Fibroblast of peridontal ligament (primary cell): ENCODE data around the gene GLT6D1.

Experiments used
- DNase-seq: peaks from one replicate; pipeline ENCODE4 v3.0.0-alpha.2; 2010; ENCODE audit errors: extremely low read depth

The GLT6D1 gene

GRCh38 chr9:135584371-135584770, 55.0 kb downstream of the GLT6D1 start:
- no peak for DNase-seq

GRCh38 chr9:135583688-135584011, 55.7 kb downstream of the GLT6D1 start:
- no peak for DNase-seq

- no peak for DNase-seq
These were observed 56.2 kb downstream of the GLT6D1 start for GRCh38 chr9:135582966-135583687.

GRCh38 chr9:135582541-135582940, 56.8 kb downstream of the GLT6D1 start:
- no peak for DNase-seq

- no peak for DNase-seq
These were observed 57.5 kb downstream of the GLT6D1 start for GRCh38 chr9:135581636-135582426.

DNA sequence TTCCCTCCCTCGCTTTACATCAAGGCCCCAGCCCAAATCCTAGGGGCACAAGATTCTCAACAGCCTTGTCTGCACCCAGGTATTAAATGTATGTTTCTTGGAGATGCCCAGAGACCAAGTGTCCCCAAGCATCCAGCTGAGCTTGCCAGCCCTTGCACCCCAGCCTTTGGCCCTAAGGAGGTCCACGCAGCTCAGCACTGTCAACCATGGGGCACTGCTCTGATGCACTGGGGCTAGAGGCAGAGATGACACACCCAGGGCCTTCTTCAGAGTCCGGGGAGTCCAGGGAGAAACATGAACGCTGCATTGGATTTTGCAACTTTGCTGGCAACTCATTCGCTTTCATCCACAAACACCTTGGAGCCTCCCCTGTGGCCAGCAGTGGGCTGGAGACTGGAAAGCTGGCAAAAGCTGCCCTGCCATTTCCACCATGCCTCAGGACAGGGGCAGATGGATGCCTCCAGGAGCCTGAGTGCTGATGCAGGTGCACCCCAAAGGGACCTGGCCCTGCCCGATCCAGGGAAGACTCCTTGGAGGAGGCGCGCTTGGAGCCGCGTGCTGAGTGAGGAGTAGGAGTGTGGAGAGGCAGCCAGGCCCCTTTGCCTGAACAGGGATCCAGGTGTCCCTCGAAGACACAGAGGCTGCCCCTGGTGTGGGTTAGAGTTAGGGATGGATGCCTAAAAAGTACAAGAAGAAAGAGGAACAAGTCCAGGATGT, 58.5 kb downstream of the GLT6D1 start:
- DNase-seq, result no peak

DNA sequence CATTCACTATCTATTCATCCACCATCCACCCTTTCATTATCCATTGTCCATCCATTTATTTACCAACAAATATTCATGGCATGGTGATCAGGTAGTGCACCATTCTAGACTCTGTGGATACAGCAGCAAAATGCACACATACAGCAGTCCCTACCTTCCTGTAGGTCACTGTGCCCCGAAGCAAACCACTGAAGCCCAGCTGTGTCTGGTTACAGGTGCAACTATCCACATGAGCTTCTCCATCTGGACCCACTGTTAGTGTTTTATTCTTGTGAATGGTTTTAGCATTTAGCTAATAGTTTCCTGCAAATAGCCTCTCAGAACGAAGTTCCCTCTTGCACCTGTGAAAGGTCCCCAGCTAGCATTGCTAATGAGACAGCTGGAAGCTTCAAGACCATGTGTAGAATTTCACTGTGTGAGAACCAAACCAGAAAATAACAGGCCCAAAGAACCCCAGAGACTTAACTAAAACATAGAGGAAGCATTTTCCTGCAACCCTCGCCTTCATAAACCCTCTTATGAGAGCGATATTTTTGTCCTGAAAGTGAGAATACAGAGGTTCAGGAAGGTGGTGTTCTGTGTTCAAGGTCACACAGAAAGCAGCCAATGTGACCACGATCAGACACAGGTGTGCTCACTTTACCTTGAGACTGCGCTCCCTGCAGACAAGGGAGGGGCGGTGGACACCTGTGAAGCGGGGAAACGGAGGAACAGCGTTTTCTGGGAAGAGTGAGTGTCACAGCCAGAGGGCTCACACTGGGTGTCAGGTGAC, 59.3 kb downstream of the GLT6D1 start:
- no peak for DNase-seq

DNA sequence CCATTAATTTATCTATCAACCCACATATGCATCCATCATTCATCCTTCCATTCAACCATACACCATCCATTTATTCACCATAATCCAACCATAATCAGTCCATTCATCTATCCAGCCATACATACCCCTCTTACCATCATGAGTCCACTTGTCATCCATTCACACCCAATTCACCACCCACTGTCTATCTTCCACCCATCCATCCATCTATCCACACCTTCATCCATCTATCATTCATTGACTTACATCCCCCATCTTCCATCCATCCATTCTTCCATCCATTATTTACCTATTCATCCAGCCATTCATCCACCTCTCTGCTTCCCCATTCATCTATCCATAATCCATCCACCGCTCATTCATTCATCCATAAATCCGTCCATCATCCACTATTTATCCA, 60.0 kb downstream of the GLT6D1 start:
- DNase-seq, result no peak

- no peak for DNase-seq
These were observed 62.1 kb downstream of the GLT6D1 start for GRCh38 chr9:135577256-135577655.

GRCh38 chr9:135575995-135576631, 63.2 kb downstream of the GLT6D1 start:
- no peak for DNase-seq

- no peak for DNase-seq
These were observed 64.4 kb downstream of the GLT6D1 start for GRCh38 chr9:135574943-135575342.

- DNase-seq, result no peak
These were observed 65.0 kb downstream of the GLT6D1 start for GRCh38 chr9:135574331-135574730.
